OCI-LY1 (cell line): ENCODE measurements around the gene CCDC93.

Experiments
- H2AFZ ChIP-seq: fragments of 200-600 bp; sonication (generic), shearing (Covaris generic); 2 replicates; pipeline ENCODE4 v1.6.0; 2014; ENCODE audit warnings: antibody characterized with exemption, mild to moderate bottlenecking, low read length
- H3F3A ChIP-seq: fragments of 200-600 bp; sonication (generic), shearing (Covaris generic); 2 replicates; pipeline ENCODE4 v1.6.0; 2014; ENCODE audit warnings: mild to moderate bottlenecking, antibody characterized with exemption, low read length, moderate library complexity; ENCODE audit not compliant: insufficient read depth
- H3K27ac ChIP-seq: fragments of 200-600 bp; sonication (generic); 2 replicates; pipeline ENCODE4 v1.5.1; 2014; ENCODE audit warnings: low read length, mixed run types, mild to moderate bottlenecking, low read depth; ENCODE audit not compliant: poor library complexity, severe bottlenecking
- H3K27me3 ChIP-seq: fragments of 200-600 bp; sonication (generic); 2 replicates; pipeline ENCODE4 v1.6.0; 2014; ENCODE audit warnings: antibody characterized with exemption, mild to moderate bottlenecking, low read length, moderate library complexity; ENCODE audit not compliant: insufficient read depth
- H3K36me3 ChIP-seq: fragments of 200-600 bp; sonication (generic); 2 replicates; pipeline ENCODE4 v1.6.1; 2014; ENCODE audit warnings: mild to moderate bottlenecking, antibody characterized with exemption, low read length, moderate library complexity, mixed read lengths; ENCODE audit not compliant: insufficient read depth
- H3K4me1 ChIP-seq: fragments of 200-600 bp; sonication (generic); 2 replicates; pipeline ENCODE4 v1.5.1; 2014; ENCODE audit warnings: mild to moderate bottlenecking, low read length, moderate library complexity; ENCODE audit not compliant: insufficient read depth, severe bottlenecking
- H3K4me2 ChIP-seq: fragments of 200-600 bp; sonication (generic), shearing (Covaris generic); 2 replicates; pipeline ENCODE4 v1.6.1; 2014; ENCODE audit warnings: low read length
- H3K4me3 ChIP-seq: fragments of 200-600 bp; sonication (generic); 2 replicates; pipeline ENCODE4 v1.5.1; 2014; ENCODE audit warnings: low read length, low read depth, mild to moderate bottlenecking, mixed read lengths; ENCODE audit not compliant: poor library complexity, severe bottlenecking
- H3K79me2 ChIP-seq: fragments of 200-600 bp; shearing (Covaris generic); 2 replicates; pipeline ENCODE4 v1.6.1; 2016; ENCODE audit warnings: mixed run types, low read length, mixed read lengths; ENCODE audit not compliant: insufficient read depth
- H3K9ac ChIP-seq: fragments of 200-600 bp; sonication (generic), shearing (Covaris generic); 2 replicates; pipeline ENCODE4 v1.6.1; 2014; ENCODE audit warnings: mild to moderate bottlenecking, low read length, mixed read lengths
- H3K9me2 ChIP-seq: fragments of 200-600 bp; sonication (generic), shearing (Covaris generic); 2 replicates; pipeline ENCODE4 v1.6.1; 2014; ENCODE audit warnings: low read depth, mild to moderate bottlenecking, low read length, mixed read lengths
- H3K9me3 ChIP-seq: fragments of 200-600 bp; shearing (Covaris generic); 2 replicates; pipeline ENCODE4 v1.6.1; 2014; ENCODE audit warnings: low read length, mixed read lengths
- H4K20me1 ChIP-seq: fragments of 200-600 bp; sonication (generic), shearing (Covaris generic); 2 replicates; pipeline ENCODE4 v1.6.0; 2016; ENCODE audit warnings: mild to moderate bottlenecking, low read length; ENCODE audit not compliant: insufficient read depth
- CTCF ChIP-seq: fragments of 200-600 bp; sonication (generic), shearing (Covaris generic); IDR thresholded peaks from 2 replicates; pipeline ENCODE4 v1.5.1; 2017; ENCODE audit warnings: mild to moderate bottlenecking, antibody characterized with exemption, low read length, moderate library complexity, mixed read lengths
- EZH2 ChIP-seq: fragments of 200-600 bp; sonication (generic), shearing (Covaris generic); IDR thresholded peaks from 2 replicates; pipeline ENCODE4 v1.8.0; 2017; ENCODE audit warnings: borderline replicate concordance, mixed run types, mild to moderate bottlenecking, antibody characterized with exemption, low read length, moderate library complexity, mixed read lengths

Gene CCDC93

GRCh38 chr2:117983040-117983439 lies 30.8 kb downstream of the CCDC93 start:
- Histone ChIP-seq H3K4me2 (no peak overlapping the region), H3K9me2 (no peaks in the 10 kb centered on the region), H3K36me3 (peaks cover 16% of the 10 kb centered on the region; the same call in 1 of the 2 replicates), H3F3A (no peaks in the 10 kb centered on the region), H3K27me3 (no peaks in the 10 kb centered on the region), H4K20me1 (0 out of 2 replicates have a peak, but pooled peaks cover 2% of the 10 kb centered on the region), H3K4me3 (no peak overlapping the region), H3K9me3 (no peaks in the 10 kb centered on the region), H2AFZ (no peak overlapping the region), H3K4me1 (no peaks in the 10 kb centered on the region), H3K27ac (no peak overlapping the region), H3K79me2 (no peaks in the 10 kb centered on the region), H3K9ac (no peak overlapping the region)
- TF ChIP-seq CTCF (no peak), EZH2 (no peak)

- no peaks in the 10 kb centered on the region for H3K9me2 ChIP-seq
- no peaks in the 10 kb centered on the region for H3F3A ChIP-seq
- H3K36me3 ChIP-seq, result peaks cover 21% of the 10 kb centered on the region; the same call in 1 of the 2 replicates
- no peak overlapping the region for H3K9ac ChIP-seq
- no peak overlapping the region for H3K27ac ChIP-seq
- H4K20me1 ChIP-seq, result 0 out of 2 replicates have a peak, but pooled peaks cover 2% of the 10 kb centered on the region
- no peak overlapping the region for H2AFZ ChIP-seq
- H3K9me3 ChIP-seq, result no peaks in the 10 kb centered on the region
- H3K79me2 ChIP-seq, result no peaks in the 10 kb centered on the region
- no peaks in the 10 kb centered on the region for H3K4me1 ChIP-seq
- H3K4me2 ChIP-seq, result no peak overlapping the region
- TF ChIP-seq EZH2 (no peak), CTCF (no peak)
- H3K4me3 ChIP-seq, result no peak overlapping the region
- no peaks in the 10 kb centered on the region for H3K27me3 ChIP-seq
Measured at GRCh38 chr2:117982376-117983033, 31.4 kb downstream of the CCDC93 start.

- Histone ChIP-seq H3K79me2 (no peaks in the 10 kb centered on the region), H3K4me2 (no peak overlapping the region), H4K20me1 (0 out of 2 replicates have a peak, but pooled peaks cover 2% of the 10 kb centered on the region), H2AFZ (no peak overlapping the region), H3K9me2 (no peaks in the 10 kb centered on the region), H3F3A (no peaks in the 10 kb centered on the region), H3K4me1 (no peaks in the 10 kb centered on the region), H3K27me3 (no peaks in the 10 kb centered on the region), H3K27ac (no peak overlapping the region), H3K4me3 (no peak overlapping the region), H3K9me3 (no peaks in the 10 kb centered on the region), H3K9ac (no peak overlapping the region), H3K36me3 (peaks cover 25% of the 10 kb centered on the region; the same call in 1 of the 2 replicates)
- TF ChIP-seq CTCF (no peak), EZH2 (no peak)
Measured at GRCh38 chr2:117981810-117982209, 32.1 kb downstream of the CCDC93 start.
